H9 (cell line): Measurements from ENCODE around the gene PCDHGA10. TPM values are rescaled to one million over a fixed set of nuclear protein-coding genes. Genes with fewer than 3 reads are reported as not detected.
"Not testable (repeated sequence)": the region's sequence is repeated elsewhere in the genome, so short reads cannot be mapped to it uniquely, and the experiment has no call there.

Experiments used
- DNase-seq: peaks from one replicate; pipeline ENCODE4 v3.0.0-alpha.2; 2017
- H2AFZ ChIP-seq: one replicate; pipeline ENCODE4 v1.6.1; 2013; ENCODE audit warnings: mild to moderate bottlenecking, low read length, control low read depth, moderate library complexity
- H2AK5ac ChIP-seq: 2 replicates; pipeline ENCODE4 v1.6.1; 2013; ENCODE audit warnings: low read length, control low read depth, mixed read lengths; ENCODE audit not compliant: insufficient read length
- H2BK120ac ChIP-seq: one replicate; pipeline ENCODE4 v1.6.1; 2013; ENCODE audit warnings: low read depth, mild to moderate bottlenecking, low read length, control low read depth, inconsistent platforms; ENCODE audit not compliant: poor library complexity, severe bottlenecking
- H2BK12ac ChIP-seq: 2 replicates; pipeline ENCODE4 v1.6.1; 2013; ENCODE audit warnings: low read length, control low read depth, mixed read lengths, low read depth; ENCODE audit not compliant: insufficient read length
- H2BK15ac ChIP-seq: 2 replicates; pipeline ENCODE4 v1.6.1; 2013; ENCODE audit warnings: low read depth, low read length, control low read depth
- H2BK20ac ChIP-seq: one replicate; pipeline ENCODE4 v1.6.1; 2013; ENCODE audit warnings: low read depth, mild to moderate bottlenecking, low read length, control low read depth, inconsistent platforms; ENCODE audit not compliant: poor library complexity, severe bottlenecking
- H2BK5ac ChIP-seq: 2 replicates; pipeline ENCODE4 v1.6.1; 2013; ENCODE audit warnings: low read length, control low read depth, mixed read lengths; ENCODE audit not compliant: insufficient read length
- H3K14ac ChIP-seq: 2 replicates; pipeline ENCODE4 v1.6.1; 2013; ENCODE audit warnings: low read length, control low read depth; ENCODE audit not compliant: insufficient read depth
- H3K18ac ChIP-seq: 2 replicates; pipeline ENCODE4 v1.6.1; 2013; ENCODE audit warnings: low read depth, mild to moderate bottlenecking, mixed read lengths, low read length, control low read depth; ENCODE audit not compliant: insufficient read length
- H3K23ac ChIP-seq: 2 replicates; pipeline ENCODE4 v1.6.1; 2013; ENCODE audit warnings: low read length, control low read depth, mixed read lengths, low read depth; ENCODE audit not compliant: insufficient read length
- H3K23me2 ChIP-seq: 2 replicates; pipeline ENCODE4 v1.6.1; 2013; ENCODE audit warnings: low read depth, mild to moderate bottlenecking, mixed read lengths, low read length, control low read depth; ENCODE audit not compliant: insufficient read length, poor library complexity, severe bottlenecking
- H3K27ac ChIP-seq: 2 replicates; pipeline ENCODE4 v1.5.1; 2013; ENCODE audit warnings: low read length, control low read depth, mixed read lengths, low read depth; ENCODE audit not compliant: insufficient read length
- H3K27me3 ChIP-seq: 2 replicates; pipeline ENCODE4 v1.6.1; 2013; ENCODE audit warnings: low read length, control low read depth, inconsistent platforms; ENCODE audit not compliant: insufficient read depth
- H3K4ac ChIP-seq: 2 replicates; pipeline ENCODE4 v1.6.1; 2013; ENCODE audit warnings: low read depth, mild to moderate bottlenecking, control low read depth, inconsistent platforms, low read length, moderate library complexity
- H3K4me1 ChIP-seq: 2 replicates; pipeline ENCODE4 v1.6.1; 2013; ENCODE audit warnings: low read length, control low read depth, inconsistent platforms; ENCODE audit not compliant: insufficient read depth
- H3K4me2 ChIP-seq: 2 replicates; pipeline ENCODE4 v1.6.1; 2013; ENCODE audit warnings: low read length, control low read depth, mixed read lengths; ENCODE audit not compliant: insufficient read length, insufficient read depth
- H3K56ac ChIP-seq: 2 replicates; pipeline ENCODE4 v1.6.1; 2013; ENCODE audit warnings: low read depth, mild to moderate bottlenecking, mixed read lengths, low read length, control low read depth; ENCODE audit not compliant: insufficient read length
- H3K79me1 ChIP-seq: 2 replicates; pipeline ENCODE4 v1.6.1; 2013; ENCODE audit warnings: low read depth, mild to moderate bottlenecking, moderate library complexity, low read length, control low read depth, inconsistent platforms; ENCODE audit not compliant: insufficient read depth, poor library complexity, severe bottlenecking
- H3K79me2 ChIP-seq: 2 replicates; pipeline ENCODE4 v1.6.1; 2013; ENCODE audit warnings: low read length, control low read depth, inconsistent platforms; ENCODE audit not compliant: insufficient read depth
- H3K9ac ChIP-seq: 2 replicates; pipeline ENCODE4 v1.6.1; 2013; ENCODE audit warnings: low read length, control low read depth, mixed read lengths; ENCODE audit not compliant: insufficient read length; ENCODE audit errors: extremely low read depth
- H3K9me3 ChIP-seq: one replicate; pipeline ENCODE4 v1.6.1; 2013; ENCODE audit warnings: low read depth, low read length, inconsistent platforms; ENCODE audit not compliant: control insufficient read depth
- H3T11ph ChIP-seq: one replicate; pipeline ENCODE4 v1.6.1; 2013; ENCODE audit warnings: mild to moderate bottlenecking, low read length, control low read depth, inconsistent platforms
- H4K20me1 ChIP-seq: one replicate; pipeline ENCODE4 v1.6.1; 2013; ENCODE audit not compliant: control insufficient read depth, insufficient read length, insufficient read depth
- H4K5ac ChIP-seq: 2 replicates; pipeline ENCODE4 v1.6.1; 2013; ENCODE audit warnings: low read depth, mild to moderate bottlenecking, mixed read lengths, low read length, control low read depth; ENCODE audit not compliant: insufficient read length
- H4K8ac ChIP-seq: replicated peaks from 2 replicates; pipeline ENCODE4 v1.6.1; 2013; ENCODE audit warnings: low read length, control low read depth, mixed read lengths, low read depth; ENCODE audit not compliant: insufficient read length
- H4K91ac ChIP-seq: 2 replicates; pipeline ENCODE4 v1.6.1; 2013; ENCODE audit warnings: low read depth, mild to moderate bottlenecking, moderate library complexity, mixed read lengths, low read length, control low read depth; ENCODE audit not compliant: insufficient read length
- H3K27ac Mint-ChIP-seq, 3 experiments: 2 replicates in 2 of 3; 3 replicates in 1 of 3; pipeline ENCODE4 v1.8.0; 2020 to 2021; ENCODE audit warnings: mixed read lengths in 3 of 3, mild to moderate bottlenecking in 1 of 3, moderate library complexity in 1 of 3
- H3K27me3 Mint-ChIP-seq: 2 replicates; pipeline ENCODE4 v1.8.0; 2021; ENCODE audit warnings: low read depth, mild to moderate bottlenecking, moderate library complexity, mixed read lengths
- H3K36me3 Mint-ChIP-seq, 3 experiments: 2 replicates in 2 of 3; 3 replicates in 1 of 3; pipeline ENCODE4 v1.8.0; 2020 to 2021; ENCODE audit warnings: low read depth in 3 of 3, mixed read lengths in 3 of 3; ENCODE audit not compliant: insufficient read depth in 1 of 3
- H3K4me1 Mint-ChIP-seq, 2 experiments: 2 replicates each; pipeline ENCODE4 v1.8.0; 2020; ENCODE audit warnings: mixed read lengths in 2 of 2
- H3K4me3 Mint-ChIP-seq, 2 experiments: 2 replicates in 1 of 2; 3 replicates in 1 of 2; pipeline ENCODE4 v1.8.0; 2020 to 2021; ENCODE audit warnings: mild to moderate bottlenecking in 2 of 2, mixed read lengths in 2 of 2, moderate library complexity in 1 of 2
- H3K9me3 Mint-ChIP-seq, 2 experiments: 2 replicates in 1 of 2; 3 replicates in 1 of 2; pipeline ENCODE4 v1.8.0; 2020; ENCODE audit warnings: mild to moderate bottlenecking in 2 of 2, mixed read lengths in 2 of 2, moderate library complexity in 1 of 2
- WGBS: extraction: QIAGEN DNeasy Blood & Tissue Kit; methylation state at CpG from one replicate; pipeline ENCODE4 v1.1.7; 2013; ENCODE audit warnings: missing lambda C conversion rate, low lambda C conversion rate, mixed read lengths; ENCODE audit not compliant: insufficient read length; ENCODE audit errors: extremely low coverage; 5-methylcytosine and 5-hydroxymethylcytosine counted together
- total RNA-seq: library from RNA; stranded (reverse); gene quantifications from 2 replicates; pipeline ENCODE4 v1.2.1, GENCODE V29; 2021
- TF ChIP-seq, protein P1 (sequence below): fragments of 200-600 bp; sonication (generic); conservative IDR thresholded peaks from 3 replicates; pipeline ENCODE4 v1.8.0; 2021; ENCODE audit warnings: antibody characterized with exemption, mild to moderate bottlenecking

The PCDHGA10 gene
- total RNA-seq, 1 experiment from 2014 or later = 15.1 TPM

DNA sequence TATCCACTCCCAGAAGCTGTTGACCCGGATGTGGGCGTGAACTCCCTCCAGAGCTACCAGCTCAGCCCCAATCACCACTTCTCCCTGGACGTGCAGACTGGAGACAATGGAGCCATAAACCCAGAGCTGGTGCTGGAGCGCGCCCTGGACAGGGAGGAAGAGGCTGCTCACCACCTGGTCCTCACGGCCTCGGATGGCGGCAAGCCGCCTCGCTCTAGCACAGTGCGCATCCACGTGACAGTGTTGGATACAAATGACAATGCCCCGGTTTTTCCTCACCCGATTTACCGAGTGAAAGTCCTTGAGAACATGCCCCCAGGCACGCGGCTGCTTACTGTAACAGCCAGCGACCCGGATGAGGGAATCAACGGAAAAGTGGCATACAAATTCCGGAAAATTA, 19.5 kb upstream of the PCDHGA10 start:
- Mint-ChIP-seq H3K4me1 (no peaks in the 10 kb centered on the region), H3K4me3 (no peak overlapping the region), H3K36me3 (peaks cover 29 to 61% (median 54%) of the 10 kb centered on the region in 3 experiments), H3K27ac (no peak overlapping the region), H3K27me3 (peaks cover 9% of the 10 kb centered on the region), H3K9me3 (peaks cover 60 to 76% of the 10 kb centered on the region in 2 experiments)
- Histone ChIP-seq H4K8ac (no peak overlapping the region), H4K5ac (no peak overlapping the region), H2AFZ (no peak overlapping the region), H3K27ac (no peak overlapping the region), H2BK12ac (no peak overlapping the region), H2BK5ac (no peak overlapping the region), H3K4me2 (no peak overlapping the region), H3K9me3 (peaks cover 50% of the 10 kb centered on the region), H3T11ph (no peak overlapping the region), H2BK20ac (no peak overlapping the region), H3K4ac (no peak overlapping the region), H2BK15ac (no peak overlapping the region), H3K14ac (no peak overlapping the region), H3K9ac (no peak overlapping the region), H3K23ac (no peak overlapping the region), H3K79me1 (no peaks in the 10 kb centered on the region), H2BK120ac (no peak overlapping the region), H2AK5ac (no peak overlapping the region), H3K27me3 (no peaks in the 10 kb centered on the region), H3K79me2 (no peaks in the 10 kb centered on the region), H4K91ac (no peak overlapping the region), H3K4me1 (0 out of 2 replicates have a peak, but pooled peaks cover 2% of the 10 kb centered on the region), H4K20me1 (no peaks in the 10 kb centered on the region), H3K18ac (no peak overlapping the region), H3K23me2 (no peaks in the 10 kb centered on the region), H3K56ac (no peak overlapping the region)
- no peak for DNase-seq
- TF ChIP-seq, protein P1, sequence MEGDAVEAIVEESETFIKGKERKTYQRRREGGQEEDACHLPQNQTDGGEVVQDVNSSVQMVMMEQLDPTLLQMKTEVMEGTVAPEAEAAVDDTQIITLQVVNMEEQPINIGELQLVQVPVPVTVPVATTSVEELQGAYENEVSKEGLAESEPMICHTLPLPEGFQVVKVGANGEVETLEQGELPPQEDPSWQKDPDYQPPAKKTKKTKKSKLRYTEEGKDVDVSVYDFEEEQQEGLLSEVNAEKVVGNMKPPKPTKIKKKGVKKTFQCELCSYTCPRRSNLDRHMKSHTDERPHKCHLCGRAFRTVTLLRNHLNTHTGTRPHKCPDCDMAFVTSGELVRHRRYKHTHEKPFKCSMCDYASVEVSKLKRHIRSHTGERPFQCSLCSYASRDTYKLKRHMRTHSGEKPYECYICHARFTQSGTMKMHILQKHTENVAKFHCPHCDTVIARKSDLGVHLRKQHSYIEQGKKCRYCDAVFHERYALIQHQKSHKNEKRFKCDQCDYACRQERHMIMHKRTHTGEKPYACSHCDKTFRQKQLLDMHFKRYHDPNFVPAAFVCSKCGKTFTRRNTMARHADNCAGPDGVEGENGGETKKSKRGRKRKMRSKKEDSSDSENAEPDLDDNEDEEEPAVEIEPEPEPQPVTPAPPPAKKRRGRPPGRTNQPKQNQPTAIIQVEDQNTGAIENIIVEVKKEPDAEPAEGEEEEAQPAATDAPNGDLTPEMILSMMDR = no peak
- no CpG with 5 or more reads among the region's 21 CpGs for WGBS

DNA sequence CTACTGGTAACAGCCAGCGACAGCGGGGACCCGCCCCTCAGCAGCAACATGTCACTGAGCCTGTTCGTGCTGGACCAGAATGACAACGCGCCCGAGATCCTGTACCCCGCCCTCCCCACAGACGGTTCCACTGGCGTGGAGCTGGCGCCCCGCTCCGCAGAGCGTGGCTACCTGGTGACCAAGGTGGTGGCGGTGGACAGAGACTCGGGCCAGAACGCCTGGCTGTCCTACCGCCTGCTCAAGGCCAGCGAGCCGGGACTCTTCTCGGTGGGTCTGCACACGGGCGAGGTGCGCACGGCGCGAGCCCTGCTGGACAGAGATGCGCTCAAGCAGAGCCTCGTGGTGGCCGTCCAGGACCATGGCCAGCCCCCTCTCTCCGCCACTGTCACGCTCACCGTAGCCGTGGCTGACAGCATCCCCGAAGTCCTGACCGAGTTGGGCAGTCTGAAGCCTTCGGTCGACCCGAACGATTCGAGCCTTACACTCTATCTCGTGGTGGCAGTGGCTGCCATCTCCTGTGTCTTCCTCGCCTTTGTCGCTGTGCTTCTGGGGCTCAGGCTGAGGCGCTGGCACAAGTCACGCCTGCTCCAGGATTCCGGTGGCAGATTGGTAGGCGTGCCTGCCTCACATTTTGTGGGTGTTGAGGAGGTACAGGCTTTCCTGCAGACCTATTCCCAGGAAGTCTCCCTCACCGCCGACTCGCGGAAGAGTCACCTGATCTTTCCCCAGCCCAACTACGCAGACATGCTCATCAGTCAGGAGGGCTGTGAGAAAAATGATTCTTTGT, 18.2 kb upstream of the PCDHGA10 start:
- H4K8ac ChIP-seq, H4K91ac ChIP-seq, H4K5ac ChIP-seq, H2BK12ac ChIP-seq, H3K4me3 Mint-ChIP-seq, H3K4me1 Mint-ChIP-seq, H2AFZ ChIP-seq, H2BK20ac ChIP-seq, H3K27ac Mint-ChIP-seq, H3K14ac ChIP-seq, H3K79me1 ChIP-seq, H3K4me2 ChIP-seq, H3K9ac ChIP-seq, H3K56ac ChIP-seq, H2BK5ac ChIP-seq, H3K27ac ChIP-seq, H3K4ac ChIP-seq, H3K4me1 ChIP-seq, DNase-seq, H3K79me2 ChIP-seq, H2BK15ac ChIP-seq, H4K20me1 ChIP-seq, H3K27me3 ChIP-seq, H3K18ac ChIP-seq, H2BK120ac ChIP-seq, H3K23ac ChIP-seq, H3K23me2 ChIP-seq, H2AK5ac ChIP-seq, H3T11ph ChIP-seq, H3K27me3 Mint-ChIP-seq: not testable (repeated sequence)
- Mint-ChIP-seq H3K9me3 (peaks cover 63 to 73% of the 10 kb centered on the region in 2 experiments), H3K36me3 (peaks cover 32 to 58% (median 56%) of the 10 kb centered on the region in 3 experiments)
- no CpG with 5 or more reads among the region's 53 CpGs for WGBS
- peaks cover 47% of the 10 kb centered on the region for H3K9me3 ChIP-seq
